HCT116 (cell line): ENCODE data around the gene CCDC69. TPM values are rescaled to one million over a fixed set of nuclear protein-coding genes. Genes with fewer than 3 reads are reported as not detected.

Experiments
- ATAC-seq: fragments of 200-7000 bp; cut with Tn5 transposase; 2 replicates; pipeline ENCODE4 v1.9.1; 2020; ENCODE audit warnings: mild to moderate bottlenecking, moderate library complexity
- BruUV-seq: library from RNA; stranded (reverse); fragments of 400-500 nt; replicated peaks from 2 replicates; lab custom pipeline; 2021; lab: Mats Ljungman, UMichigan
- CTCF ChIA-PET: fragments of 300-600 bp; sonication (Branson Sonifier 250); formaldehyde crosslinking; loops from one replicate; lab custom pipeline; 2021; ENCODE audit warnings: antibody characterized with exemption; lab: Charles Lee
- POLR2A ChIA-PET: fragments of 300-600, 350-600 bp; sonication (Branson Sonifier 250); formaldehyde crosslinking; loops from one replicate; lab custom pipeline; 2021; ENCODE audit warnings: antibody characterized with exemption; lab: Charles Lee
- RAD21 ChIA-PET, 2 experiments: fragments of 300-600 bp; sonication (Branson Sonifier 250); formaldehyde crosslinking; loops; one replicate each; lab custom pipeline; 2023; ENCODE audit warnings: low total read pairs in 2 of 2; ENCODE audit not compliant: uncharacterized antibody in 2 of 2, unreplicated experiment in 2 of 2, low non-redundant PET in 1 of 2; lab: Charles Lee
- DNase-seq: peaks from one replicate; pipeline ENCODE4 v3.0.0-alpha.2; 2010; ENCODE audit warnings: low read depth, low spot score
- H2AFZ ChIP-seq: fragments of 200-600 bp; shearing (Covaris generic), sonication (generic); 2 replicates; pipeline ENCODE4 v1.6.1; 2017; ENCODE audit warnings: low read depth, mixed run types, mixed read lengths, antibody characterized with exemption, low read length; ENCODE audit not compliant: poor library complexity, severe bottlenecking
- H3K27ac ChIP-seq: 2 replicates; pipeline ENCODE4 v1.5.1; 2012; ENCODE audit warnings: low read depth, low read length
- H3K27me3 ChIP-seq: fragments of 200-600 bp; sonication (generic); 2 replicates; pipeline ENCODE4 v1.6.1; 2016; ENCODE audit warnings: mixed run types, low read length, mixed read lengths; ENCODE audit not compliant: insufficient read depth
- H3K36me3 ChIP-seq, 2 experiments: fragments of 200-500 bp in 1 of 2; fragments of 200-600 bp in 1 of 2; sonication (Bioruptor generic) in 1 of 2; sonication (generic) in 1 of 2; 2 replicates each; pipeline versions ENCODE4 v1.5.1 to v1.6.1; 2014 to 2016; ENCODE audit warnings: low read length in 2 of 2, inconsistent platforms in 1 of 2, mixed read lengths in 1 of 2, mixed run types in 1 of 2; ENCODE audit not compliant: insufficient read depth in 2 of 2, control insufficient read depth in 1 of 2
- H3K4me1 ChIP-seq, 2 experiments: fragments of 200-600 bp in 1 of 2; sonication (generic) in 1 of 2; 2 replicates each; pipeline versions ENCODE4 v1.5.1 to v1.6.1; 2012 to 2017; ENCODE audit warnings: low read length in 2 of 2, inconsistent platforms in 1 of 2, mild to moderate bottlenecking in 1 of 2, mixed read lengths in 1 of 2, mixed run types in 1 of 2, moderate library complexity in 1 of 2; ENCODE audit not compliant: insufficient read depth in 2 of 2, control insufficient read depth in 1 of 2
- H3K4me2 ChIP-seq: fragments of 200-600 bp; sonication (generic); 2 replicates; pipeline ENCODE4 v1.6.1; 2017; ENCODE audit warnings: mixed run types, low read length, mixed read lengths
- H3K4me3 ChIP-seq, 2 experiments: fragments of 200-600 bp in 1 of 2; sonication (generic) in 1 of 2; replicated peaks in 1 of 2; 2 replicates each; pipeline ENCODE4 v1.5.1; 2011 to 2016; ENCODE audit warnings: low read length in 2 of 2, control low read depth in 1 of 2, low read depth in 1 of 2, mild to moderate bottlenecking in 1 of 2, mixed read lengths in 1 of 2, mixed run types in 1 of 2
- H3K79me2 ChIP-seq: fragments of 200-600 bp; sonication (generic); 2 replicates; pipeline ENCODE4 v1.6.1; 2017; ENCODE audit warnings: mild to moderate bottlenecking, mixed run types, low read length, moderate library complexity, mixed read lengths; ENCODE audit not compliant: insufficient read depth
- H3K9ac ChIP-seq: fragments of 200-600 bp; sonication (generic); 2 replicates; pipeline ENCODE4 v1.6.1; 2016; ENCODE audit warnings: low read length, mixed read lengths
- H3K9me2 ChIP-seq: fragments of 200-600 bp; sonication (generic), shearing (Covaris generic); 2 replicates; pipeline ENCODE4 v1.6.1; 2017; ENCODE audit warnings: mixed run types, mild to moderate bottlenecking, moderate library complexity; ENCODE audit not compliant: insufficient read depth
- H3K9me3 ChIP-seq, 2 experiments: fragments of 200-500 bp in 1 of 2; fragments of 200-600 bp in 1 of 2; sonication (Bioruptor generic) in 1 of 2; sonication (generic) in 1 of 2; 2 replicates each; pipeline ENCODE4 v1.6.1; 2014 to 2017; ENCODE audit warnings: low read length in 2 of 2, mixed read lengths in 2 of 2, inconsistent platforms in 1 of 2, low read depth in 1 of 2, mild to moderate bottlenecking in 1 of 2, mixed run types in 1 of 2, moderate library complexity in 1 of 2; ENCODE audit not compliant: control insufficient read depth in 1 of 2, insufficient read depth in 1 of 2
- H4K20me1 ChIP-seq: fragments of 200-600 bp; sonication (generic), shearing (Covaris generic); 2 replicates; pipeline ENCODE4 v1.6.1; 2017; ENCODE audit warnings: mixed run types, mild to moderate bottlenecking, moderate library complexity; ENCODE audit not compliant: insufficient read depth
- CBX3 ChIP-seq: IDR thresholded peaks from 2 replicates; pipeline ENCODE4 v1.6.1; 2012; ENCODE audit warnings: low read depth
- CEBPB ChIP-seq: IDR thresholded peaks from 2 replicates; pipeline ENCODE4 v1.6.1; 2012; ENCODE audit warnings: low read depth
- ELF1 ChIP-seq: IDR thresholded peaks from 2 replicates; pipeline ENCODE4 v1.6.1; 2012; ENCODE audit warnings: low read depth, borderline replicate concordance
- EZH2phosphoT487 ChIP-seq: fragments of 200-600 bp; IDR thresholded peaks from 2 replicates; pipeline ENCODE4 v1.6.1; 2018; ENCODE audit warnings: antibody characterized with exemption, borderline replicate concordance
- FOSL1 ChIP-seq: IDR thresholded peaks from 2 replicates; pipeline ENCODE4 v1.6.1; 2012; ENCODE audit warnings: low read depth
- POLR2A ChIP-seq: IDR thresholded peaks from 2 replicates; pipeline ENCODE4 v1.7.0; 2011; ENCODE audit warnings: borderline replicate concordance; ENCODE audit not compliant: insufficient read depth, insufficient read length; ENCODE audit errors: extremely low read depth
- SIN3A ChIP-seq: IDR thresholded peaks from 2 replicates; pipeline ENCODE4 v1.6.1; 2012; ENCODE audit warnings: low read depth
- SP1 ChIP-seq: IDR thresholded peaks from 2 replicates; pipeline ENCODE4 v1.6.1; 2012; ENCODE audit warnings: low read depth
- SRF ChIP-seq: IDR thresholded peaks from 2 replicates; pipeline ENCODE4 v1.6.1; 2012; ENCODE audit warnings: low read depth
- ZFX ChIP-seq: fragments of 450-650 bp; IDR thresholded peaks from 2 replicates; pipeline ENCODE4 v1.6.1; 2017
- ZNF274 ChIP-seq: fragments of 200-500 bp; sonication (Bioruptor generic); IDR thresholded peaks from 2 replicates; pipeline ENCODE4 v1.6.1; 2014; ENCODE audit warnings: mild to moderate bottlenecking, low read depth, low read length, inconsistent platforms
- intact Hi-C: fragments of 100-400 bp; cut with micrococcal nuclease; formaldehyde crosslinking; loops from 2 replicates; pipeline ENCODE4 v1.10.0; 2022
- total RNA-seq: library from RNA; stranded (reverse); gene quantifications from one replicate; pipeline ENCODE4 v1.2.1, GENCODE V29; 2021; ENCODE audit not compliant: unreplicated experiment
- TF ChIP-seq, protein P1 (sequence below): IDR thresholded peaks from 2 replicates; pipeline ENCODE4 v1.6.1; 2012

The CCDC69 gene
- total RNA-seq, 1 experiment from 2014 or later, result 4.3 TPM

DNA sequence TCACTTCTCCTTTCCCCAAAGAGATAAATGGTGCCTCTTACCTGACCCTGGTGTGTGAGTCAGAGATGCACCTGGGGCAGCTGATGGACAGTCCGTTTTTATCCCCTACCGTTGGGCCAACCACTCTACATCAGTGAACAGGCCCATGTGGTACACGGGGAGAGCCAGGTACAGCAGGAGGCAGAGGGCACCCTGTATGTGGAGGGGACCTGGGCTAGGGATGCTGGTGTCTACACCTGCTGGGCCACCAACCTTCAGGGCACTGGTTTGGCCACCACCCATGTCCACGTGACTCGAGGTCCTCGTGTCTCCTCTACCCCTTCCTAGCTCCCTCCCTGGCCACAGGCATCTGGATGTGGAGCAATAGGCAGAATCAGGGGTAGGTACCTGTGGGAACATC lies 43.6 kb downstream of the CCDC69 start:
- no peak overlapping the region for H2AFZ ChIP-seq
- H3K4me1 ChIP-seq, result no peaks in the 10 kb centered on the region
- H3K9me3 ChIP-seq, result no peaks in the 10 kb centered on the region
- TF ChIP-seq CBX3 (no peak), SIN3A (no peak)
- TF ChIP-seq, protein P1, sequence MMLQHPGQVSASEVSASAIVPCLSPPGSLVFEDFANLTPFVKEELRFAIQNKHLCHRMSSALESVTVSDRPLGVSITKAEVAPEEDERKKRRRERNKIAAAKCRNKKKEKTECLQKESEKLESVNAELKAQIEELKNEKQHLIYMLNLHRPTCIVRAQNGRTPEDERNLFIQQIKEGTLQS, result no peak
- no peak overlapping the region for H3K4me2 ChIP-seq
- no peak for DNase-seq
- intact Hi-C loops, result no loop called here
- no peak for ATAC-seq
- no peaks in the 10 kb centered on the region for H4K20me1 ChIP-seq
- no peak overlapping the region for H3K4me3 ChIP-seq
- ChIA-PET RAD21 (no interaction called here), POLR2A (no interaction called here), CTCF (no interaction called here)
- no peak overlapping the region for H3K27ac ChIP-seq
- no peaks in the 10 kb centered on the region for H3K79me2 ChIP-seq
- H3K36me3 ChIP-seq, result no peaks in the 10 kb centered on the region
- H3K27me3 ChIP-seq, result no peaks in the 10 kb centered on the region
- BruUV-seq, result no TSS peak
- H3K9ac ChIP-seq, result no peak overlapping the region
- H3K9me2 ChIP-seq, result no peaks in the 10 kb centered on the region

DNA sequence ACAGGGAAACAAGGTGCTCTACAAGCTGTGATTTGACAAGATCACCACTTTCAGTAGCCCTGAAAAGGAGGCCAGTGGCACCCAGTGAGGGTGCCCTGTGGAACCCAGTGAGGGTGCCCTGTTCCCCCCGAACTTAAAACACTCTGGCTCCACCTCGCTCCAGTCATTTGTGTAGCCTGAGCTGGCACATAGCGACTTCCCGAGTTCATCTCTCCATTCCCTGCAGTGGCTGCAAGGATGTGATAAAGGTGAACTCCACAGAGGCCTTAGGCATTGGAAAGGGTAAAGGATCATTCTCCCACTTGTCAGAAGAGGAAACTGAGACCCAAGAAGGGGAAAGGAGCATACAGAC lies 44.4 kb downstream of the CCDC69 start:
- no TSS peak for BruUV-seq
- TF ChIP-seq SRF (no peak), SP1 (no peak), ELF1 (no peak), ZNF274 (no peak), SIN3A (no peak), FOSL1 (no peak), CBX3 (no peak), CEBPB (no peak), POLR2A (no peak), ZFX (no peak), EZH2phosphoT487 (no peak)
- TF ChIP-seq, protein P1, result no peak
- intact Hi-C loops, result no loop called here
- H4K20me1 ChIP-seq, result no peaks in the 10 kb centered on the region
- ChIA-PET POLR2A (no interaction called here), CTCF (no interaction called here), RAD21 (no interaction called here)
- H3K4me3 ChIP-seq, result no peak overlapping the region
- H3K4me1 ChIP-seq, result no peaks in the 10 kb centered on the region
- H3K79me2 ChIP-seq, result no peaks in the 10 kb centered on the region
- no peak overlapping the region for H3K27ac ChIP-seq
- H2AFZ ChIP-seq, result no peak overlapping the region
- no peaks in the 10 kb centered on the region for H3K27me3 ChIP-seq
- no peak overlapping the region for H3K4me2 ChIP-seq
- no peaks in the 10 kb centered on the region for H3K36me3 ChIP-seq
- H3K9me2 ChIP-seq, result no peaks in the 10 kb centered on the region
- no peak for DNase-seq
- H3K9me3 ChIP-seq, result no peaks in the 10 kb centered on the region
- H3K9ac ChIP-seq, result no peak overlapping the region
- ATAC-seq, result no peak
